ENCODE measurements around the gene ANKRD13C. TPM values are rescaled to one million over a fixed set of nuclear protein-coding genes. Genes with fewer than 3 reads are reported as not detected.
A peak's percentile ranks its signal among the peaks of the same experiment; 100 is the strongest.

The ANKRD13C gene
- total and polyA plus RNA-seq, 10 donors = 7.4 to 27.7 (median 20.7) TPM

DNA sequence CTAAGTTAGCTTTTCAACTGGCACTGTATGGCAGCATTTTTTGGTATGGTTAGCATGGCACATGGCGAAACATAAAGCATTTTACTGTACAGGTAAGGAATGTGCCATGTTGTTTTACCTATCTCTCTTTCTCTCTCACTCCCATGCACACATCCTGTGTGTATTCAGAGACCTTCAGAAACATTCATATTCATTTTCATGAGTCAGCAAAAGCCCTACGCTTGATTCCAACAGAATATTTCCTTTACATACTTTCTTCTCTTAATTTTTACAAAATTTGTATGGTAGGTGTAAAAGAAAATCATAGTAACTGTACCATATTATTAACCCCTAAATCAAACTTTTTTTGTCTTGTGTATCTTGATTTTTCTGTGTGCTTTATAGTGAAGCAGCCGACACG, 123.0 kb downstream of the ANKRD13C start:
- Histone ChIP-seq H3K27me3 (replicated peaks in 1 of 7) (no peaks in the 10 kb centered on the region), H3K4me3 (no peak overlapping the region), H3K27ac (no peak overlapping the region), H3K9me3 (no peaks in the 10 kb centered on the region), H3K36me3 (peaks cover 0 to 89% (median 81%) of the 10 kb centered on the region in 6 donors), H3K4me1 (peaks cover 7 to 42% (median 17%) of the 10 kb centered on the region in 6 donors)
- intact Hi-C loops (cut with DNase I; ENCODE audit: low total_unique reads) = no loop called here
- 91 to 96% (median 92%) methylated on average over 4 of the region's 4 CpGs for WGBS, 5 donors
- TF ChIP-seq POLR2A (IDR thresholded peaks at IDR 0.05) (no peak), POLR2AphosphoS5 (IDR thresholded peaks at IDR 0.05) (no peak)
- TF ChIP-seq, protein P1, sequence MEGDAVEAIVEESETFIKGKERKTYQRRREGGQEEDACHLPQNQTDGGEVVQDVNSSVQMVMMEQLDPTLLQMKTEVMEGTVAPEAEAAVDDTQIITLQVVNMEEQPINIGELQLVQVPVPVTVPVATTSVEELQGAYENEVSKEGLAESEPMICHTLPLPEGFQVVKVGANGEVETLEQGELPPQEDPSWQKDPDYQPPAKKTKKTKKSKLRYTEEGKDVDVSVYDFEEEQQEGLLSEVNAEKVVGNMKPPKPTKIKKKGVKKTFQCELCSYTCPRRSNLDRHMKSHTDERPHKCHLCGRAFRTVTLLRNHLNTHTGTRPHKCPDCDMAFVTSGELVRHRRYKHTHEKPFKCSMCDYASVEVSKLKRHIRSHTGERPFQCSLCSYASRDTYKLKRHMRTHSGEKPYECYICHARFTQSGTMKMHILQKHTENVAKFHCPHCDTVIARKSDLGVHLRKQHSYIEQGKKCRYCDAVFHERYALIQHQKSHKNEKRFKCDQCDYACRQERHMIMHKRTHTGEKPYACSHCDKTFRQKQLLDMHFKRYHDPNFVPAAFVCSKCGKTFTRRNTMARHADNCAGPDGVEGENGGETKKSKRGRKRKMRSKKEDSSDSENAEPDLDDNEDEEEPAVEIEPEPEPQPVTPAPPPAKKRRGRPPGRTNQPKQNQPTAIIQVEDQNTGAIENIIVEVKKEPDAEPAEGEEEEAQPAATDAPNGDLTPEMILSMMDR (IDR thresholded peaks at IDR 0.05 in 8 of 11, conservative IDR thresholded peaks at IDR 0.05 in 3 of 11) = no peak
- no peak for DNase-seq

DNA sequence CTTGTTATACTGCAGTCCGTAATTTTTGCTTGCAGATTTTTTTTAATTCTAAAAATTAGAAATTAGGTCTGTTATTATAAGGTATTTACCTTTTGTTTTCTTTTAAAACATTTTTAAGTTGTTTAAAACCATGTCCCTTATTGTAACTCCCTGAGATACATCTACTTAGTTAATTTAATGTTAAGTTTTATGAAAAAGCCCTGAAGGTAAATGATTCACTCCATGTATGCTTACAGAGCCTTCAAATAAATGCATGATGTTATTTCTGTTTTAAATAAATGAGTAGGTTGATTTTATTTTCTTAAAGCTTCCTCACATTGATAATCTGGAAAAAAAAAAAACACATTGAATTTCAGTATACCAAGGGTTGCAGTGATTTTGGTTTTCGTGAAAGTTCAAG, 125.9 kb downstream of the ANKRD13C start:
- H3K9me3 ChIP-seq = no peaks in the 10 kb centered on the region
- WGBS, 5 donors = 87 to 96% (median 92%) methylated on average over 2 of the region's 2 CpGs
- intact Hi-C loops (cut with DNase I; ENCODE audit: low total_unique reads) = no loop called here
- H3K4me1 ChIP-seq = peaks cover 15 to 69% (median 39%) of the 10 kb centered on the region in 6 donors
- TF ChIP-seq, protein P1 (IDR thresholded peaks at IDR 0.05 in 8 of 11, conservative IDR thresholded peaks at IDR 0.05 in 3 of 11) = no peak
- TF ChIP-seq POLR2AphosphoS5 (IDR thresholded peaks at IDR 0.05) = no peak
- no peak for TF ChIP-seq POLR2A (IDR thresholded peaks at IDR 0.05)
- H3K27ac ChIP-seq = no peak overlapping the region
- H3K36me3 ChIP-seq = peaks cover 0 to 87% (median 64%) of the 10 kb centered on the region in 6 donors
- no peak overlapping the region for H3K4me3 ChIP-seq
- DNase-seq = no peak
- no peaks in the 10 kb centered on the region for H3K27me3 ChIP-seq (replicated peaks in 1 of 7)

DNA sequence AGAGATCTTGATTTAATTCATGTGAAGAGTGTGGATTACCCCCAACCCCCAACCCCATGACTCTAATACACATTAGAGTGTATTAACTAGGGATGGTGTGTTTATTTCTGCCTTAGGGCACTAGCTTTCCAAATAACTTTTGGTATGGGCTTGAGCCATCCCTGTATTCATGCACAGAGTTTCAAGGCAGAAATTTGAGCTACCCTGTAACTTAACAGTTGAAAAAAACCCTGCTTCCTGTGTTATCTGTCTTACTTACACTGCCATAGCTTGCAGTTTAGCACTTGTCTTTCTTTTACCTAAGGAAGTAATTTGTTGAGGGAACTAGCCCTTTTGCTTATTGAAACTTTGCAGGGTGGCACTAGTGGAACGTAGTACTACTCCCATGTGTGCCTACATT, 127.1 kb downstream of the ANKRD13C start:
- peak overlapping the region in 1 of 8 donors; percentile 18 for H3K27ac ChIP-seq
- peaks cover 0 to 83% (median 52%) of the 10 kb centered on the region in 6 donors for H3K36me3 ChIP-seq
- DNase-seq = no peak
- intact Hi-C loops (cut with DNase I; ENCODE audit: low total_unique reads) = no loop called here
- H3K4me3 ChIP-seq = no peak overlapping the region
- TF ChIP-seq, protein P1 (IDR thresholded peaks at IDR 0.05 in 8 of 11, conservative IDR thresholded peaks at IDR 0.05 in 3 of 11) = no peak
- TF ChIP-seq POLR2AphosphoS5 (IDR thresholded peaks at IDR 0.05) (no peak), POLR2A (IDR thresholded peaks at IDR 0.05) (no peak)
- no peaks in the 10 kb centered on the region for H3K9me3 ChIP-seq
- no peaks in the 10 kb centered on the region for H3K27me3 ChIP-seq (replicated peaks in 1 of 7)
- 30 to 45% (median 36%) methylated on average over 1 of the region's 1 CpG for WGBS, 5 donors
- H3K4me1 ChIP-seq = peaks cover 28 to 81% (median 51%) of the 10 kb centered on the region in 6 donors

DNA sequence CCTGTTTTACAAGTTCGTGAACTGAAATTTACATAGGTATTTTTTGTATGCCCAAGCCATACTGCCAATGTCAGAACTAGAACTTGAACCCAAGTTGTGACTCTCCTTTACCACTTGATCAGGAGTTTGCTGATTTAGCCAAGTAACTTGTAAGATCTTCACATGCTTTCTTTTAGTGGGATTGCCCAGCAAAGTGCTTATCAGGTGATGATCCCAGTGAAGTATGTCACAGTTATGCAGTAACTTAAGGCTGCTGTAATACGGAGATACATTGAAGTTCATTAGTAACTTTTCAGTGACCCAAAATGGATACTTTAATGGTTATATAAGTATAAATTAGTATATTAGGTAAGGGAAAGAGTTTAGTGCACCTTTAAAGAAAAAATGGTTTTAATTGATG, 129.6 kb downstream of the ANKRD13C start:
- H3K36me3 ChIP-seq = peaks cover 0 to 58% (median 28%) of the 10 kb centered on the region in 6 donors
- H3K27ac ChIP-seq = no peak overlapping the region
- WGBS, 5 donors = 79 to 96% (median 91%) methylated on average over 2 of the region's 2 CpGs
- H3K4me1 ChIP-seq = peaks cover 30 to 92% (median 66%) of the 10 kb centered on the region in 6 donors
- TF ChIP-seq, protein P1 (IDR thresholded peaks at IDR 0.05 in 8 of 11, conservative IDR thresholded peaks at IDR 0.05 in 3 of 11) = no peak
- TF ChIP-seq POLR2A (IDR thresholded peaks at IDR 0.05) (no peak), POLR2AphosphoS5 (IDR thresholded peaks at IDR 0.05) (no peak)
- H3K9me3 ChIP-seq = no peaks in the 10 kb centered on the region
- intact Hi-C loops (cut with DNase I; ENCODE audit: low total_unique reads) = no loop called here
- H3K27me3 ChIP-seq (replicated peaks in 1 of 7) = no peaks in the 10 kb centered on the region
- no peak overlapping the region for H3K4me3 ChIP-seq
- DNase-seq = no peak

Data from spleen (tissue), 11 donors.